ACHN (cell line): ENCODE measurements around the gene CHST5.
"Not testable (repeated sequence)": the region's sequence is repeated elsewhere in the genome, so short reads cannot be mapped to it uniquely, and the experiment has no call there.

Experiments
- DNase-seq: peaks from one replicate; pipeline ENCODE4 v3.0.0-alpha.2; 2015
- in situ Hi-C: cut with HindIII; loops from 2 replicates; pipeline ENCODE4 v1.10.0; 2017; ENCODE audit warnings: low sequenced_read_pairs, low pct_ligation_motif_present, low pct_unique_long_range_greater_than_20kb

Gene CHST5

DNA sequence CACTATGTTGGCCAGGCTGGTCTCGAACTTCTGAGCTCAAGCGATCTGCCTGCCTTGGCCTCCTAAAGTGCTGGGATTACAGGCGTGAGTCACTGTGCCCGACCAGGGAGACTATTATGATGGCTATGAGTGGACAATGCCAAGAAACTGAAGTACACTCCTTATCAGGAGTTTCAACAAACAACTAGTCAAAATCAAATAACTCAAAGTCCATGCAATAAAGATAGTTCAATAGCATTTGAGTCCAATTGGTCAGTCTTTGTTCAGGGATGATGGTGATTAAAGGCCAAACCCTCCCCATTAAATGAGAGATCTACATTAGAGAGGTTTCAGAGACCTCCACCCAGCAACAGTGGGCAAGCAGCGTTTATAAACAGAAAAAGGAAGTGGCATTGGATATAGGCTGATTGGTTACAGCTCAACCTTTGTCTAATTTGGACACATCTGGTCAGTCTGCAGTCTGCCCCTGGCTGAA is 8.0 kb downstream of the CHST5 start:
- in situ Hi-C loops, result no loop called here
- DNase-seq, result no peak

DNA sequence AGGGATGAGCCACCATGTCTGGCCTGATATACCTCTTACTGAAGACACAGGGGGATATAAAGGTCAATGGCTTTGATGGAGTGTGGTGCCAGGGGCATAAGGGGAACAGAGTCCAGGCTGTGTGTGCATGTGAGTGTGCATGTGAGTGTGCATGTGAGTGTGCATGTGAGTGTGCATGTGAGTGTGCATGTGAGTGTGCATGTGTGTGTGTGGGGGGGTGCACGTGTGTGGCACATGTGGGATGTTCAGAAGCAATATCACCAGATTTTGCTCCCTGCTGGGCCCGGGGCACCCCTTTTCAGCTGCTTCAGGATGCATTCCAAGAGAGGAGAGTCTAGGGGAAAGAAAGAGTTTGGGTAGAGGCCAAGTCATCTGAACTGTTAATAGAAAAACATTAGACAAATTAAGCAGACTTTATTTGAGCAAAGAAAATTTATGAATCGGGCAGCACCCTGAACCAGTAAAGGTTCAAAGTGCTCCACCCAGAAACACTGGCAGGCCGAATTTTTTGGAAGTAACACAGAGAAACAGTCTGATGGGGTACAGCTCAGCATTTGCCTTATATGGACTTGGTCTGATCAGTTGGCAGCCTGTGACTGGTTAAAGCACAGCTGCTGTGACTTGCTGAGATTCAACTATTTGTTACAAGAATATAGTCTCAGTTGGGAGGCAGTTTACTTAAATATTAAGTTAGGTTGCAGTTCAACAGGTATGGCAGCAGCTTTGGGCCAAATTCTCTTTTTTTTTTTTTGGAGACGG is 9.7 kb downstream of the CHST5 start:
- in situ Hi-C loops, result no loop called here
- no peak for DNase-seq

DNA sequence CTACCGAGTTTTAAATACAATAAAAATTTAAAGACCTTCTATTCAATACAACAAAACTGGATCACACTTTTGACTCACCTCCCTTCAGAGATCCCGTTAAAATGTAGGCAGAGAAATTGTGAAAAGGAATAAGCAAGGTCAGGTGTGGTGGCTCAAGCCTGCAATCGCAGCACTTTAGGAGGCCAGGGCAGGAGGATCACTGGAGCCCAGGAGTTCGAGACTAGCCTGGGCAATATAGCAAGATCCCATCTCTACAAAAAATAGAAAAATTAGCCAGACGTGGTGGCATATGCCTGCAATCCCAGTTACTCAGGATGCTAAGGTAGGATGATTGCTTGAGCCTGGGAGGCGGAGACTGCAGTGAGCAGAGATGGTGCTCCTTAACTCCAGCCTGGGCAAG is 16.7 kb downstream of the CHST5 start:
- in situ Hi-C loops, result no loop called here
- no peak for DNase-seq

DNA sequence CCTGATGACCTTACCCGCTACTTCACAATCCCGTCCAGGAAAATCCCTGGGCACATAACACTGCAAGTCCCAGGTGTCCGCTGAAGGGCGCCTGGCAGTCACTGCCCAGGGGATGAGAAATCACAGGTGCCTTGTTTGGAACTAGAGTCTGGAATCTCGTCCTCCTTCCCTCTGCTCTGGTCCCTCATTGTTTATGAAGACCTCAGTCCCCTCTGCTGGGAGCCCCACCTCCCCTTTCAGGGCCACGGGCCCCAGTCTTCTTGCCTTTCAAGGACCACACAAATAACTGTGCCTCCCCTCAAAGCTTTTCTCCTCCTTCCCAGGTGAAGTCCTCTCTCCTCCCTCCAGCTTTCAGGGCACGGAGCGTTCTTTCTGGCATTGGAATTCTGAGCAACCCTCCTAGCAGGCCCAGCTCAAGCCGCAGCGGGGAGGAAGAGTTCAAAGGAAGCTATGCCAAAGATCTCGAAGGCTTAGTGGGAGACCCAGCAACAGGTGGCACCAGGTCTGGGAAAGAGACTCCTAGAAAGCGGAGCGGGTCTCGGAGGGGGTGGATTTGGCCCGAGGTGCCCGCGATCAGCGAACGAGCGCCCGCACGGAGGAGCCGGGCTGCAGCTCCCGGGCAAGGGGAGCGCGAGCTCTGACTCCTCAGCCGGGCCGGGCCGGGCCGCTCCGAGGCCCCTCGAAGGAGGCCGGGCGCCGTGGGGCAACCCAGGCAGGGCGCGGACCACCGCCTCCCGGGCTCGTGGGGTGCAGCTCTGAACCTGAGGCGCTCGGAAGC is 19.5 kb downstream of the CHST5 start:
- DNase-seq, result peak; percentile 40
- in situ Hi-C loops, result not testable (repeated sequence)

DNA sequence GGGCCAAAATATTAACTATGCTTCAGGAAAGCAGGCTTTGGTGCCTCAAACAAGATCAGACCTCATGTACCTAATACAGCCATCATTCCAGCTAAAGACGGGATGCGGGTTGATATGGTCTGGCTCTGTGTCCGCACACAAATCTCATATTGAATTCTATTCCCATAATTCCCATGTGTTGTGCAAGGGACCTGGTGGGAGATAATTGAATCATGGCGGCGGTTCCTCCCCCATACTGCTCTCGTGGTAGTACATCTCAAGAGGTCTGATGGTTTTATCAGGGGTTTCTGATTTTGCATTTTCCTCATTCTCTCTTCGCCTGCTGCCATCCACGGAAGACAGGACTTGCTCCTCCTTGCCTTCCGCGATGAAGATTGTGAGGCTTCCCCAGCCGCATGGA is 21.6 kb downstream of the CHST5 start:
- no peak for DNase-seq
- in situ Hi-C loops, result no loop called here

DNA sequence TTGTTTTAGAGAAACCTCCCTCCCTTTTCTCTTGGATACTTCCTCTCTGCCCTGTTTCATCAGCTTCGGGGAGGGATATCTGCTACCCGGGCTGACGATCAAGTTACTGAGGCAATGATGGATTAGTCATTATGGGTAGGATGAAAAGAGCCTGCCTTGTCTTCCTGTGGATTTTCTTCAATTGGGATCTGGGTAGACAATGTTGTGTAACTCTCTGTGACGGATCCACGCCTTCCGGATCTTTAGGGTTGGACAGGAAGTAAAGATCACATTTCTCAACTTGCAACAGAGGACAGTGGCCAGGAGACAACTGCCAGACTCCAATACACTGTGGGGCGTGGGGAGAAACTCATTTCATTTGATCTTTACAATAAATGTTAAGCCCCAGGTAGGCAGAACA is 29.3 kb downstream of the CHST5 start:
- in situ Hi-C loops, result no loop called here
- DNase-seq, result no peak

DNA sequence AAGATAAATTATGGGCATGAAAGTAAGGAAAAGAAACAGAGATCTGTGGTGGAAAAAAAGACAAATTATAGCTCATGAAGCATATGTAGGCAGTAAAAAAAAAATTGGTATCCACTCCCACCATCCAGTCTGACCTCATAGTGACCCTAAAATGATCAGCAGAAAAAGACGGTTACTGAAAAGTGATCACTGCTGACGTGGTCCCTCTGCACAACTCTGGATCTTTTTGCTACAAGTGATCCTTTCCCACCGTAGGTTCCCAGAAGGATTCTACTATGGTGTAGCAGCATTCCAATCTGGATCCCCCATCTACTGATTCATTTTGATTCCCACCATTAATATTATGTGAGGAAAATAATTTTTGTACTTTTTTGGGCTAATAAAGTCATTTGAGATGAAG is 29.8 kb downstream of the CHST5 start:
- in situ Hi-C loops, result no loop called here
- no peak for DNase-seq

DNA sequence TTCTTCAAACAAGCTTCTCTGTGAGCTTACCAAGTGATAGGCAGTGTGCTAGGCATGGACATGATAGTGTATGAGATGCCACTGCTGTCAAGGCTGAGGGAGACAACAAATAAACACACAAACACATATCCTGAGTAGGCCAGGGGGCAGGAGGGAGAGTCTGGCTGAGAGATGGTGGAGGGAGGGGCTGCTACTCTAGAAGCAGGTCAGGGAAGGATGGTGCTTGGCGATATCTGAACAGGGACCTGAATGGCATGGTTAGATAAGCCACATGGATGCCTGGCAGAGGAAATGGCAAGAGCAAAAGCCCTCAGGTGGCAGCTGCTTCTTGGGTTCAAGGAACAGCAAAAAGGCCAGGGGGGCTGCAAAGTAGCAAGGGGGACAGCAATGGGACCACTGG is 32.1 kb downstream of the CHST5 start:
- no peak for DNase-seq
- in situ Hi-C loops, result no loop called here

DNA sequence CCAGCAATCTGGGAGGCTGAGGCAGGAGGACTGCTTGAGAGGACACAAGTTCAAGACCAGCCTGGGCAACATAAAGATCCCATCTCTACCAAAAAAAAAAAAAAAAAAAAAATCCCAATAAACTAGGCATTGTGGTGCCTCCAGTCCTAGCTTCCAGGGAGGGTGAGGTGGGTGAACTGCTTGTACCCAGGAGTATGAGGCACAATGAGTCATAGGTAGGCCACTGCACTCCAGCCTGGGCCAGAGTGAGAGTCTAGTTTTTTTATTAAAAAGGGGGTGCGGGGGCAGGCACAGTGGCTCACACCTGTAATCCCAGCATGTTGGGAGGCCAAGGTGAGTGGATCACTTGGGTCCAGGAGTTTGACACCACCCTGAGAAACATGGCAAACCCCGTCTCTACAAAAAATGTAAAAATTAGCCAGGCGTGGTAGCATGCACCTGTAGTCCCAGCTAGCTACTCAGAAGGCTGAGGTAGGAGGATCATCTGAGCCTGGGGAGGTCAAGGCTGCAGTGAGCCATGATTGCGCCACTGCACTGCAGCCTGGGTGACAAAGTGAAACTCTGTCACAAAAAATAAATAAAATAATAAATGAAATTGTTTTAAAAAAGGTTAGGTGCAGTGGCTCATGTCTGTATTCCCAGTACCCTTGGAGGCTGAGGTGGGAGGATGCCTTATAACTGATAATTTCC is 32.8 kb downstream of the CHST5 start:
- in situ Hi-C loops, result no loop called here

DNA sequence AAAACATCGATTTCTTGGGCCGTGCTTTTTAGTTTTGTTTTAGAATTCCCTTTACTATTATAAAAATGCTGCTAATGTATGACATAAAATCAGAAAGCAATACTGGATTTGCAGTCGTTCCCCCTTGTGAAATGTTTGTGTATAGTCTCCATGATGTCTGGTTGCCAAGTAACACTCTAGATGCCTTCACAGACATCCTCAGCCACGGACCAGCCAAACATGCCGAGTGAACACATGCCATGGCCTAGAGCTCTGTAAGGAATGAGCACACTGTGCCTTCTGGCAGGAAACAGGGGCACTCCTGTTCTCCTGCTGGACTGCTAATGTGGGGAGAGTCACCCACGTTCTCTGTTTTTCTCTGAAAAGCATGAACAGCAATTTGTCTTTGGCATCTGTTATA is 34.1 kb downstream of the CHST5 start:
- DNase-seq, in situ Hi-C loops: not testable (repeated sequence)

More for the DNA sequence above, 32.8 kb downstream of the CHST5 start:
- peak; percentile 34 for DNase-seq

DNA sequence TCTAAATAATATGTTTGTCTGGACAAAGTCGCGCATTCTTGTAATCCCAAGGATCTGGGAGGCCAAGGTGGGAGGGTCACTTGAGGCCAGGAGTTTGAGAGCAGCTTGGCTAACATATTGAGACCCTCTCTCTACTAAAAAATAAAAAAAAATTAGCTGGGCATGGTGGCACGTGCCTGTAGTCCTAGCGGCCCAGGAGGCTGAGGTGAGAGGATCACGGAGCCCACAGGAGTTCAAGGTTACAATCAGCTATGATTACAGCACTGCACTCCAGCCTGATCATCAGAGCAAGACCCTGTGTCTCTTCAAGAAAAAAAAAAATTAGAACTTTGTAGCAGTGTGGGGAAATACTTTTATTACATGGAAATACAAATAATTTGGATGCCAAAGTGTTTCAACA is 34.5 kb downstream of the CHST5 start:
- no peak for DNase-seq
- in situ Hi-C loops, result no loop called here

DNA sequence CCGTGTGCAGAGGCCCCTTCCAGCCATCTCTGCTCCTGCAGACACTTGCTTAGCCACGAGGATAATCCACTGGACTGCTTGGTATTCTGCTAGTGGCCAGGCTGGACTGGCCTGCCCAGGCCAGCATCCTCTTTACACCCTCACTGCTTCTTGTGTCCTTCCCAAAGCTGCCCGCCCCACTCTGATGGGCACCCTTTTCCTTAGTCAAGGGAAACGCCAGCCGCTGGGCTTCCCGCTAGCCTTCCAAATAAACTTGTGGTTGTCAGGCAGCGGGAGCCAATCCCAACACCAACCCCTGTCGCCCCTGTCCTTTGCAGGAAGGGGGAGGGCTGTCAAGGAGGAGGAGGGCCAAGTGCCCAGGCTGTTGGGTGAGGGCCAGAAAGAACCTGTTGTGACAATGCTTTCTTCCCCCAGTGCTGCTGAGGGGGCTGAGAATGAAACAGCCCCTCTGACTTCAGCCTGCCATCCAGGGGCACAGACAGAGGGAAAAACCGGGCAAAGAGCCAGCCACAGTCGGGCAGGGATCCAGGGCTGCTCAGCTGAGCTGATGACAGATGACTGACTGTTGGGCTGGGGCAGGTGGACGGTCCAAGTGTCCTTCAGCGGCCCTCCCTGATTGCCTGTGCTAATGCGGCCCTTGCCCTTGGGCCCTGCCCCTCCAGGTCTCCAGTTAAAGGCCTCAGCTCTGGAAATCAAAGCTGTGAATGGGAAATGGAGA is 37.1 kb downstream of the CHST5 start:
- in situ Hi-C loops, result not testable (repeated sequence)
- DNase-seq, result peak; percentile 46

DNA sequence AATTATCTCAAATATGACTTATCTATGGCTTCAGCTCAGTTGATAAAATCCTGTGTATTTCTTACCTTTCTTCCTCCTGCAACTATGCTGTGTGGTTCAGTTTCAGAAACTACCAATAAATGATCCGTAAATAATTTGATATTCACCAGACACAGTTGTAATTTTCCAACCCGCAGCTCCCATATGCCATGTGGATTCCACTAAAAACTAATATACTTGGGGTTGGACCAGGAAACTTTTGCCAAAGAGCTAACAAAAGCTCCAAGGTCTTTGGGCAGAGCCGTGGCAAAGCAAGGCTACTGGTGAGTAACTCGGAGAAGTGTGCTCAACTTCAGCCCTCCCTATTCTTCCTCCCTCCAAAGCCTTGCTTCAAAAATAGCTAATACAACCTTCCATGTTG is 38.4 kb downstream of the CHST5 start:
- no peak for DNase-seq
- in situ Hi-C loops, result no loop called here

DNA sequence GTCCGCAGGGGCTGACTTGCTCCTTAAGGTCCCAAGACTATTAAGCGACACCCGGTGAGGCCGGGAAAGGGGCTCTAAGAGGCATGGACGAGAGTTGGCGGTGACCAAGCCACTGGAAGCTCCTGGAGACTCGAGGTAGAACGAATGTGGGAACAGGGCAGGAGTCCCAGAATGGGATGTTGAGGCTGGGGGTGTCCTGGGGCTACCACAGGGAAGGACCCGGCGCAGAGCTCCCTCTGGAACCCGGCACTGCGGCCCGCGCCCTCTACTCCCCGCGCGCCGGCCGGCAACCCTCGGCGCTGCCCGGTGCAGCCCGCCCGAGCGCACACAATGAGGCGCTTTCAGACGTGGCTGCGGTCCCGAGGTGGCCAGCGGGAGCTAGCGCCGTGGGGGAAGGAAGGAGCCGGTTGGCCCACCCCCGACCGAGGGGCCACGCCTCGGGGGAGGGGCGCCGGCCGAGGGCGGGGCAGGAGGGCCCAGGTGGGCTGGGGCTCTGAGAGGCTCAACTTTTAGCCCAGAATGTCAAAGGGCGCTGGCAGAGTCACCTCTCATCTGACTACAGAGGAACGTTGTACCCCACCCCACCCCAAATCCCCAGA is 40.7 kb downstream of the CHST5 start, which contains the start of gene CHST6:
CHST6 (minus strand) TSS at position 366 of the 599 bp plus-strand sequence. CDS start 15,613 bp downstream, outside the sequence.
- peak; percentile 64 for DNase-seq
- in situ Hi-C loops, result no loop called here

DNA sequence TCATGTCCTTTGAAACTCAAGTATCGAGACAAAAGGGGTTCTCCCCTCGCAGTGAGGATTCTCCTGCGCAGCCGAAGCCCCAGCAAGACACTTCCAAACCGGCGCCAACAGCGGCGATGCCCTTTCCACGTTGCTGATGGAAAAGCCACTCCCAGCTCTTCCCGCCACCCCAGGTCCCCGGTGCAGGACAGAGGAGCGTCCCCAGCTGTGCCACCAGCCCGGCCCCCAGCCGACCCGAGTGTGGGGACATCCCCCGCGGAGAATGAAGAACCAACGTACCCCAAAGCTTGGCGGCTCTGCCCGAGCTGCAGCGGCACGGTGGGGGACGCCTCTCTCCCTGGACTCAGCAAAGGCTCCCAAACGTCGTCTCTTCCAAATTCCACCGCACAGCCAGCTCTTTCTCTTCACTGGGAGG is 41.2 kb downstream of the CHST5 start:
- in situ Hi-C loops, result no loop called here
- no peak for DNase-seq

DNA sequence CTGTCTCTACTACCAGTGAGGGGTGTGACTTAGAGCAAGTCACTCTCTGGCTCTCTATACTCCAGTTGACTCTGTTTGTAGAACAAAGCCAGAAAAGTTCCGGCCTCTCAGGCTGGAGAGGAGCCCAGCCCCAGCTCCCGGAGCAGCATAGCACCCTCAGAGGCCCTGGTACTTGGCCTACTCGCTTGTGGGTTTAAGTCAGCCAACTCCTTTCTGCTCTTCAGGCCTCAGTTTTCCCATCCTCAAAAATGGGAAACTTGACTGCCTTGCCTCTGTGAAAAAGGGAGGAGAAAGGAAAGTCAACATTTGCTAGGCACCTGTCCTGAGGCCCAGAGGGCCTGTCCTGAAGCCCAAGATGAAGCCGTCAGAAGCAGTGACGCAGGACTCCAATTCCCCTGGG is 41.7 kb downstream of the CHST5 start:
- no peak for DNase-seq
- in situ Hi-C loops, result no loop called here

DNA sequence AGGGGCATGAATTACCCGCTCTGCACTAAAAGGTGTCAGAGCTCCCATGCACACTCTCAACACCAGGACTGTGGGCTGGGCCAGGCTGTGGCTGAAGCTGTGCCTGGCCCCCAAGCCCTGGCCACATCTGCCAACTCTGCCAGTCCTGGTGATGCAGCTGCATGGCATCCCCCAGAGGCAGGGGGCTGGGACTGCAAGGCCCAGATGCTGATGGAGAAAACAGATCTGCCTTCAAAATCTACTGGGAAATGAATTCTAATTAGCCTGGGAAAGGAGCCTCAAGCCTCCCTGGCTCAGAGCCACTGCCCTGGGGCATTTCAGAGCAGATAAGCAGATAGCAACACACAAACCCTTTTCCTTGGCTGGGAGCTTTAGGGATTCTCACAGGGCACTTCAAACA is 44.0 kb downstream of the CHST5 start:
- in situ Hi-C loops, result no loop called here
- no peak for DNase-seq

DNA sequence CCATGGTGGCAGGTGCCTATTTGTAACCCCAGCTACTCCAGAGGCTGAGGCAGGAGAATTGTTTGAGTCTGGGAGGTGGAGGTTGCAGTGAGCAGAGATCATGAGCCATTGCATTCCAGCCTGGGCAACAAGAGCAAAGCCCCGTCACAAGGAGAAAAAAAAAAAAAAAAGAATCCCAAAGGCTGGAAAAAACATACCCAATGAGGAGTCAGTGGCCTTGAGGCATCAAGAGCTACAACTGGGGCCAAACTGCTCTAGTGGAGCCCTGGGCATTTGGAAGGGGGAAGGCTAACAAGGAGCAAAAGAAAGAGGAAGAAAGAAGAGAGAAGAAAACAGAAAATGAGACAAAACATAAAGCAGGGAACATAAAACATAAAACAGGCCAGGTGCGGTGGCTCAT is 47.6 kb downstream of the CHST5 start:
- in situ Hi-C loops, result no loop called here
- DNase-seq, result no peak
